ENCODE results near the gene MICA.
"Not testable (repeated sequence)": the region's sequence is repeated elsewhere in the genome, so short reads cannot be mapped to it uniquely, and the experiment has no call there.

Gene MICA

GRCh38 chr6:31385041-31385440 lies 18.4 kb upstream of the MICA start:
- DNase-seq, result no peak

- DNase-seq, result no peak
Measured at GRCh38 chr6:31386099-31386498, 17.3 kb upstream of the MICA start.

- no peak for DNase-seq
Measured at GRCh38 chr6:31386977-31387376, 16.4 kb upstream of the MICA start.

GRCh38 chr6:31388916-31389801 lies 14.2 kb upstream of the MICA start:
- not testable (repeated sequence) for DNase-seq

GRCh38 chr6:31389802-31390132 lies 13.6 kb upstream of the MICA start:
- not testable (repeated sequence) for DNase-seq

GRCh38 chr6:31393932-31394331 lies 9.5 kb upstream of the MICA start:
- no peak for DNase-seq

GRCh38 chr6:31394381-31394780 lies 9.0 kb upstream of the MICA start:
- no peak for DNase-seq

- DNase-seq, result no peak
Measured at GRCh38 chr6:31395832-31396231, 7.6 kb upstream of the MICA start.

GRCh38 chr6:31396422-31397152 lies 6.8 kb upstream of the MICA start:
- peak; percentile 82 to 90 for DNase-seq

GRCh38 chr6:31397153-31397499 lies 6.3 kb upstream of the MICA start:
- DNase-seq, result not testable (repeated sequence)

GRCh38 chr6:31397901-31398525 lies 5.4 kb upstream of the MICA start:
- no peak for DNase-seq

GRCh38 chr6:31399589-31400466 lies 3.6 kb upstream of the MICA start:
- peak; percentile 56 to 59 for DNase-seq

GRCh38 chr6:31400467-31401289 lies 2.7 kb upstream of the MICA start:
- DNase-seq, result peak; percentile 81 to 84

- peak in 1 of 2 donors; percentile 8 for DNase-seq
Measured at GRCh38 chr6:31401403-31401802, 2.0 kb upstream of the MICA start.

- peak; percentile 29 to 43 for DNase-seq
Measured at GRCh38 chr6:31402324-31403282, 792 bp upstream of the MICA start.

- not testable (repeated sequence) for DNase-seq
Measured at GRCh38 chr6:31404061-31404364, 618 bp downstream of the MICA start.

- no peak for DNase-seq
Measured at GRCh38 chr6:31405996-31406395, 2.6 kb downstream of the MICA start.

GRCh38 chr6:31407699-31408098 lies 4.3 kb downstream of the MICA start:
- DNase-seq, result no peak

- DNase-seq, result no peak
Measured at GRCh38 chr6:31412506-31412905, 9.1 kb downstream of the MICA start.

- not testable (repeated sequence) for DNase-seq
Measured at GRCh38 chr6:31414148-31414770, 10.9 kb downstream of the MICA start.

All from CD4-positive, alpha-beta T cell treated with Interleukin-1 beta for 1 hour (primary cell).